Adipocyte (in vitro differentiated cells): Measurements from ENCODE around the gene OR4F15.

Source experiments
- DNase-seq: peaks from one replicate; pipeline ENCODE4 v3.0.0-alpha.2; 2015; ENCODE audit warnings: low read depth
- H3K27me3 ChIP-seq: replicated peaks from 2 replicates; pipeline ENCODE4 v1.7.0; 2013; ENCODE audit warnings: mild to moderate bottlenecking, low read length, moderate library complexity; ENCODE audit not compliant: control insufficient read depth, insufficient read depth
- H3K36me3 ChIP-seq: 2 replicates; pipeline ENCODE4 v1.7.0; 2013; ENCODE audit warnings: low read length, mild to moderate bottlenecking, moderate library complexity; ENCODE audit not compliant: control insufficient read depth, insufficient read depth, severe bottlenecking
- H3K4me1 ChIP-seq: 2 replicates; pipeline ENCODE4 v1.7.0; 2013; ENCODE audit warnings: mild to moderate bottlenecking, low read length, moderate library complexity; ENCODE audit not compliant: control insufficient read depth, insufficient read depth
- H3K4me3 ChIP-seq: 2 replicates; pipeline ENCODE4 v1.7.0; 2013; ENCODE audit warnings: mild to moderate bottlenecking, low read length, moderate library complexity
- H3K9ac ChIP-seq: 2 replicates; pipeline ENCODE4 v1.7.0; 2013; ENCODE audit warnings: mild to moderate bottlenecking, low read length, moderate library complexity
- H3K9me3 ChIP-seq: 2 replicates; pipeline ENCODE4 v1.7.0; 2013; ENCODE audit warnings: mild to moderate bottlenecking, low read length, moderate library complexity; ENCODE audit not compliant: control insufficient read depth

Gene OR4F15

DNA sequence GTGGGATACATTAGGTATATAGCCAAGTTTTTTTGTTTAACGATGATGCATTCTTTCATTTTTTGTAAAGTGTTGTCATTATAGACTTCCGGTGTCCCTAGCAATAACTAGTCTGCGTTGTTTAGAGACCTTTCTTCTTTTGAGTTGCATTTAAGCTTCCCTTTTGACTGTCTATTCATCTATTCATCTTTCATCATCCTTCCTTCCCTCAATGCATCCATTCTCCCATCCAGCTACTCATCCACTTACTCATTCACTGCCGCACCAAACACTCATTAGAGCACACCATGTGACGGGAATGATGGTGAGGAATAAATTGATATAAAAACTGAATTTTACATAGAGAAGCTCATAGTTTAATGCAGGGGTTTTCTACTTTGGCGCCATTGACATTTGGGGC is 32.9 kb downstream of the OR4F15 start:
- H3K9ac ChIP-seq, result no peak overlapping the region
- no peaks in the 10 kb centered on the region for H3K9me3 ChIP-seq
- no peaks in the 10 kb centered on the region for H3K36me3 ChIP-seq
- no peak for DNase-seq
- no peaks in the 10 kb centered on the region for H3K4me1 ChIP-seq
- H3K27me3 ChIP-seq, result peaks cover 9% of the 10 kb centered on the region
- no peak overlapping the region for H3K4me3 ChIP-seq

DNA sequence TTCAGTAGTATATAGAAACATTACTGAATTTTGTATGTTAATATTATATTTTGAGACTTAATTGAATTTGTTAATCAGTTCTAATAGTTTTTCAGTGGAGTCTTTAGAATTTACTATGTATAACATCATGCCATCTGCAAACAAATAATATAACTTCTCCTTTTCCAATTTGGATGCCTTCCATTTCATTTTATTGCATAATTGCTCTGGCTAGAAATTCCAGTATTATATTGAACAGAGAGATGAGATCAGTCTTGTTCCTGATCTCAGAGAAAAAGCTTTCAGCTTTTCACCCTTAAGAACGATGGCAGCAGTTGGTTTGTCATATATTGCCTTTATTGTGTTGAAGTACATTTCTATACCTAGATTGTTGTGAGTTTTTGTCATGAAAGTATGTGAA is 40.4 kb downstream of the OR4F15 start:
- H3K27me3 ChIP-seq, result peaks cover 8% of the 10 kb centered on the region
- H3K9ac ChIP-seq, result no peak overlapping the region
- no peaks in the 10 kb centered on the region for H3K4me1 ChIP-seq
- H3K36me3 ChIP-seq, result no peaks in the 10 kb centered on the region
- DNase-seq, result peak; percentile 69
- H3K4me3 ChIP-seq, result no peak overlapping the region
- H3K9me3 ChIP-seq, result no peaks in the 10 kb centered on the region
